Astrocyte (in vitro differentiated cells and primary cell): ENCODE data around the gene ARG1. TPM values are rescaled to one million over a fixed set of nuclear protein-coding genes. Genes with fewer than 3 reads are reported as not detected.

Experiments
- DNase-seq: peaks from one replicate; pipeline ENCODE4 v3.0.0-alpha.2; 2010; ENCODE audit warnings: low read depth
- FAIRE-seq: peaks from 2 replicates; lab custom pipeline; 2011; peaks lifted over from hg19 to GRCh38; lab: Jason Lieb, UNC
- H2AFZ ChIP-seq: 2 replicates; pipeline ENCODE4 v1.6.0; 2012; ENCODE audit warnings: low read depth, low read length, inconsistent platforms
- H3K27ac ChIP-seq: 2 replicates; pipeline ENCODE4 v1.5.1; 2011; ENCODE audit warnings: low read depth, low read length, inconsistent platforms
- H3K27me3 ChIP-seq: 2 replicates; pipeline ENCODE4 v1.6.0; 2011; ENCODE audit warnings: low read length, inconsistent platforms; ENCODE audit not compliant: insufficient read depth
- H3K36me3 ChIP-seq: 2 replicates; pipeline ENCODE4 v1.5.1; 2011; ENCODE audit warnings: low read length, inconsistent platforms; ENCODE audit not compliant: insufficient read depth
- H3K4me1 ChIP-seq: 2 replicates; pipeline ENCODE4 v1.5.1; 2011; ENCODE audit warnings: low read length, inconsistent platforms; ENCODE audit not compliant: insufficient read depth
- H3K4me2 ChIP-seq: 2 replicates; pipeline ENCODE4 v1.6.0; 2012; ENCODE audit warnings: low read length, inconsistent platforms
- H3K4me3 ChIP-seq: 2 replicates; pipeline ENCODE4 v1.5.1; 2011; ENCODE audit warnings: low read depth, mild to moderate bottlenecking, low read length, inconsistent platforms; ENCODE audit not compliant: insufficient read depth
- H3K79me2 ChIP-seq: 2 replicates; pipeline ENCODE4 v1.6.0; 2012; ENCODE audit warnings: mild to moderate bottlenecking, low read length, inconsistent platforms; ENCODE audit not compliant: insufficient read depth
- H3K9ac ChIP-seq: 2 replicates; pipeline ENCODE4 v1.6.0; 2012; ENCODE audit warnings: mild to moderate bottlenecking, low read length, inconsistent platforms
- H3K9me3 ChIP-seq: 2 replicates; pipeline ENCODE4 v1.5.1; 2012; ENCODE audit warnings: low read depth, mild to moderate bottlenecking, low read length, inconsistent platforms; ENCODE audit not compliant: insufficient read depth
- H4K20me1 ChIP-seq: 2 replicates; pipeline ENCODE4 v1.6.0; 2012; ENCODE audit warnings: low read length, inconsistent platforms; ENCODE audit not compliant: insufficient read depth
- H3K27ac Mint-ChIP-seq: one replicate; pipeline ENCODE4 v1.8.0; 2021; ENCODE audit warnings: mild to moderate bottlenecking, mixed read lengths; ENCODE audit not compliant: unreplicated experiment
- H3K27me3 Mint-ChIP-seq: one replicate; pipeline ENCODE4 v1.8.0; 2021; ENCODE audit warnings: low read depth, mixed read lengths; ENCODE audit not compliant: unreplicated experiment
- H3K36me3 Mint-ChIP-seq: one replicate; pipeline ENCODE4 v1.8.0; 2021; ENCODE audit warnings: low read depth, mixed read lengths; ENCODE audit not compliant: unreplicated experiment
- H3K4me1 Mint-ChIP-seq: one replicate; pipeline ENCODE4 v1.8.0; 2021; ENCODE audit warnings: low read depth, mixed read lengths; ENCODE audit not compliant: unreplicated experiment
- H3K4me3 Mint-ChIP-seq: one replicate; pipeline ENCODE4 v1.8.0; 2021; ENCODE audit warnings: mild to moderate bottlenecking, moderate library complexity, mixed read lengths; ENCODE audit not compliant: unreplicated experiment
- H3K9me3 Mint-ChIP-seq: one replicate; pipeline ENCODE4 v1.8.0; 2021; ENCODE audit warnings: mild to moderate bottlenecking, mixed read lengths; ENCODE audit not compliant: unreplicated experiment
- EZH2 ChIP-seq: IDR thresholded peaks from 2 replicates; pipeline ENCODE4 v1.6.1; 2012; ENCODE audit warnings: mild to moderate bottlenecking, low read length, inconsistent platforms; ENCODE audit not compliant: insufficient read depth
- total RNA-seq: library from RNA; stranded (reverse); gene quantifications from 2 replicates; pipeline ENCODE4 v1.2.1, GENCODE V29; 2021
- TF ChIP-seq, protein P1 (sequence below): IDR thresholded peaks from 2 replicates; pipeline ENCODE4 v1.5.1; 2011; ENCODE audit warnings: low read depth, mild to moderate bottlenecking, inconsistent platforms, low read length, moderate library complexity; ENCODE audit not compliant: insufficient read depth

Gene ARG1
- total RNA-seq, 1 donor from 2014 or later: not detected

DNA sequence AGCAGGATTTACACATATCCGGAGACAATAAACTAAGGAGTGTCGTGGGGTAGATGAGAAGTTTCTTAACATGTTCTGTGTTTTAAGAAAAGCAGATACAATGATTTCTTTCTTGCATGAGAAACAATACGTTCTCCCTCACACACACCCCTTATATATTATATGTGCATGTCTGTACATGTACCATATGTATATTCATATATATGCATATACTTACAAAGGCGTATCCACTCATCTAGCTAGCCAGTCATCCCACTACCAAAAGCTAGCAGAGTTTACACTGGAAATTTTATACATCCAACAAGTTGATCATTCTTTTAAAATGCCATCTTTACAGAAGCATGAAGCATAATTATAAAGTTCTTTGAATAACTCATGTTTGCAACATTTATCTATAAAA, 14.9 kb downstream of the ARG1 start:
- Histone ChIP-seq H3K27ac (no peak overlapping the region), H3K9ac (no peak overlapping the region), H3K9me3 (no peaks in the 10 kb centered on the region), H2AFZ (no peak overlapping the region), H4K20me1 (no peaks in the 10 kb centered on the region), H3K4me2 (no peak overlapping the region), H3K27me3 (no peaks in the 10 kb centered on the region), H3K79me2 (no peaks in the 10 kb centered on the region), H3K4me1 (no peaks in the 10 kb centered on the region), H3K36me3 (peaks cover 57% of the 10 kb centered on the region), H3K4me3 (no peak overlapping the region)
- H3K27me3 Mint-ChIP-seq: no peaks in the 10 kb centered on the region
- peaks cover 10% of the 10 kb centered on the region for H3K36me3 Mint-ChIP-seq
- FAIRE-seq (no peak), DNase-seq (no peak)
- TF ChIP-seq EZH2: no peak
- TF ChIP-seq, protein P1, sequence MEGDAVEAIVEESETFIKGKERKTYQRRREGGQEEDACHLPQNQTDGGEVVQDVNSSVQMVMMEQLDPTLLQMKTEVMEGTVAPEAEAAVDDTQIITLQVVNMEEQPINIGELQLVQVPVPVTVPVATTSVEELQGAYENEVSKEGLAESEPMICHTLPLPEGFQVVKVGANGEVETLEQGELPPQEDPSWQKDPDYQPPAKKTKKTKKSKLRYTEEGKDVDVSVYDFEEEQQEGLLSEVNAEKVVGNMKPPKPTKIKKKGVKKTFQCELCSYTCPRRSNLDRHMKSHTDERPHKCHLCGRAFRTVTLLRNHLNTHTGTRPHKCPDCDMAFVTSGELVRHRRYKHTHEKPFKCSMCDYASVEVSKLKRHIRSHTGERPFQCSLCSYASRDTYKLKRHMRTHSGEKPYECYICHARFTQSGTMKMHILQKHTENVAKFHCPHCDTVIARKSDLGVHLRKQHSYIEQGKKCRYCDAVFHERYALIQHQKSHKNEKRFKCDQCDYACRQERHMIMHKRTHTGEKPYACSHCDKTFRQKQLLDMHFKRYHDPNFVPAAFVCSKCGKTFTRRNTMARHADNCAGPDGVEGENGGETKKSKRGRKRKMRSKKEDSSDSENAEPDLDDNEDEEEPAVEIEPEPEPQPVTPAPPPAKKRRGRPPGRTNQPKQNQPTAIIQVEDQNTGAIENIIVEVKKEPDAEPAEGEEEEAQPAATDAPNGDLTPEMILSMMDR: no peak
- no peak overlapping the region for H3K27ac Mint-ChIP-seq
- no peaks in the 10 kb centered on the region for H3K9me3 Mint-ChIP-seq
- H3K4me3 Mint-ChIP-seq: no peak overlapping the region
- H3K4me1 Mint-ChIP-seq: no peaks in the 10 kb centered on the region

GRCh38 chr6:131588643-131589042, 15.6 kb downstream of the ARG1 start:
- H3K4me1 ChIP-seq: no peaks in the 10 kb centered on the region
- peaks cover 54% of the 10 kb centered on the region for H3K36me3 ChIP-seq
- Mint-ChIP-seq H3K27me3 (no peaks in the 10 kb centered on the region), H3K27ac (peak overlapping the region; percentile 12), H3K9me3 (no peaks in the 10 kb centered on the region), H3K4me1 (no peaks in the 10 kb centered on the region), H3K36me3 (peaks cover 12% of the 10 kb centered on the region), H3K4me3 (no peak overlapping the region)
- no peak for FAIRE-seq
- DNase-seq: no peak
- H3K79me2 ChIP-seq: no peaks in the 10 kb centered on the region
- no peak overlapping the region for H3K27ac ChIP-seq
- H2AFZ ChIP-seq: no peak overlapping the region
- no peak for TF ChIP-seq EZH2
- TF ChIP-seq, protein P1: no peak
- H4K20me1 ChIP-seq: no peaks in the 10 kb centered on the region
- H3K4me3 ChIP-seq: no peak overlapping the region
- no peak overlapping the region for H3K9ac ChIP-seq
- H3K4me2 ChIP-seq: no peak overlapping the region
- H3K27me3 ChIP-seq: no peaks in the 10 kb centered on the region
- no peaks in the 10 kb centered on the region for H3K9me3 ChIP-seq

DNA sequence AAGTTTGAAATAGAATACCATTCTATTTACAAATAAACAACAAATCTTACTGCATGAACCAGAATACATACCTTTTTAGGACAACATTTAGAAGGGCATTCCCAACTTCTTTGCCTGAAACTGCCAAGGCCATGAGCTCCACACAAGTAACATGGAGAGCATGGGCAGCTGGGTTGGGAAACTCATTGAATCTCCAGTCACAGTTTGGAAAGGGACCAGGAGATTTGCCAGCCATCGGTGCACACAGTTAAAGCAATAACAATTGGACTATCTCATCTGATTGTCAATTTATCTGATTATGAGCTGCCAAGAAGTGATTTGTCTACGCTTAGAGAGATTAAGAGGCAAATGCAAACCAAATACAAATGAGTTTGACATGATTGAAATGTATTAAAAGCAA, 19.9 kb downstream of the ARG1 start:
- no peak overlapping the region for H3K27ac ChIP-seq
- H3K4me3 ChIP-seq: no peak overlapping the region
- H4K20me1 ChIP-seq: no peaks in the 10 kb centered on the region
- Mint-ChIP-seq H3K4me1 (no peaks in the 10 kb centered on the region), H3K27me3 (no peaks in the 10 kb centered on the region), H3K9me3 (no peaks in the 10 kb centered on the region), H3K27ac (no peak overlapping the region), H3K36me3 (peaks cover 8% of the 10 kb centered on the region), H3K4me3 (no peak overlapping the region)
- no peaks in the 10 kb centered on the region for H3K4me1 ChIP-seq
- no peaks in the 10 kb centered on the region for H3K27me3 ChIP-seq
- DNase-seq (no peak), FAIRE-seq (no peak)
- H3K79me2 ChIP-seq: no peaks in the 10 kb centered on the region
- no peak overlapping the region for H3K9ac ChIP-seq
- TF ChIP-seq, protein P1: no peak
- no peak for TF ChIP-seq EZH2
- peaks cover 66% of the 10 kb centered on the region for H3K36me3 ChIP-seq
- H3K4me2 ChIP-seq: no peak overlapping the region
- H3K9me3 ChIP-seq: no peaks in the 10 kb centered on the region
- H2AFZ ChIP-seq: no peak overlapping the region
